PC-9 (cell line): Measurements from ENCODE around the gene MGAT3.

Source experiments
- EZH2 ChIP-seq: fragments of 200-600 bp; sonication (generic); IDR thresholded peaks from 2 replicates; pipeline ENCODE4 v1.8.0; 2017; ENCODE audit warnings: antibody characterized with exemption, low read depth
- TF ChIP-seq, protein P1 (sequence below): fragments of 200-600 bp; sonication (generic); conservative IDR thresholded peaks from 2 replicates; pipeline ENCODE4 v1.6.1; 2017; ENCODE audit warnings: mixed run types, antibody characterized with exemption, mild to moderate bottlenecking, moderate library complexity

DNA sequence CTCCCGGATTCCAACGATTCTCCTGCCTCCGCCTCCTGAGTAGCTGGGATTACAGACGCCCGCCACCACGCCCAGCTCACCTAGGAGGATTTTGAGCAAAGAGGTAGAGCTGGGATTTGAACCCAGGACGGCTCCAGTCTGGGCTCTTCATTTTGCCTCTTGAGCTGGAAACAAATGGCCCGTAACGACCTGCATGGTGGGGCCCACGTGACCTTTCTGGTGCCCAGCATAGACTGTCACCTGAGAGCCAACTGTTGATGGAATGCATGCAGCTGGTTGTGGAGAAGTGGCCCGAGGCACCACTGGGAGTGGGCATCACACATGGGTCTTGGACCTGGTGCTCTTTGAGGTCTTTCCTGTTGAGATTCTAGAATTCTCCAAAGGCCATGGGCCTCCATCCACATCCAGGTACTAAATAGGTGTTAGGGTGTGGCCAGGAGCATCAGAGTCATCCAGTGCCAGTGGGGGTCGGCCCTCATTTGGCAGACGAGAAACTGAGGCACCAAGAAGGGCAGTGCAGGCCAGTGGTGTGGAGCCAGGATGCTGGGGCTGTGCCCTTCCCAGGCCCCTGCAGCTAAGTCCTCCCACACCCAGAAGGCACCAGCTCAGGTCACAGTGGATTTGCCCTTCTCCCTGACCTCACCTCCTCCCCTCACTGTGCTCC lies 67.4 kb downstream of the MGAT3 start:
- TF ChIP-seq, protein P1, sequence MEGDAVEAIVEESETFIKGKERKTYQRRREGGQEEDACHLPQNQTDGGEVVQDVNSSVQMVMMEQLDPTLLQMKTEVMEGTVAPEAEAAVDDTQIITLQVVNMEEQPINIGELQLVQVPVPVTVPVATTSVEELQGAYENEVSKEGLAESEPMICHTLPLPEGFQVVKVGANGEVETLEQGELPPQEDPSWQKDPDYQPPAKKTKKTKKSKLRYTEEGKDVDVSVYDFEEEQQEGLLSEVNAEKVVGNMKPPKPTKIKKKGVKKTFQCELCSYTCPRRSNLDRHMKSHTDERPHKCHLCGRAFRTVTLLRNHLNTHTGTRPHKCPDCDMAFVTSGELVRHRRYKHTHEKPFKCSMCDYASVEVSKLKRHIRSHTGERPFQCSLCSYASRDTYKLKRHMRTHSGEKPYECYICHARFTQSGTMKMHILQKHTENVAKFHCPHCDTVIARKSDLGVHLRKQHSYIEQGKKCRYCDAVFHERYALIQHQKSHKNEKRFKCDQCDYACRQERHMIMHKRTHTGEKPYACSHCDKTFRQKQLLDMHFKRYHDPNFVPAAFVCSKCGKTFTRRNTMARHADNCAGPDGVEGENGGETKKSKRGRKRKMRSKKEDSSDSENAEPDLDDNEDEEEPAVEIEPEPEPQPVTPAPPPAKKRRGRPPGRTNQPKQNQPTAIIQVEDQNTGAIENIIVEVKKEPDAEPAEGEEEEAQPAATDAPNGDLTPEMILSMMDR = no peak
- TF ChIP-seq EZH2 = no peak
